RWPE1 (cell line): ENCODE data around the gene BDKRB2.
A peak's percentile ranks its signal among the peaks of the same experiment; 100 is the strongest.

Experiments
- CTCF ChIA-PET: fragments of 350-600 bp; sonication (Branson Sonifier 250); formaldehyde crosslinking; extraction: SDS; loops from one replicate; lab custom pipeline; 2021; lab: Yijun Ruan, JAX
- POLR2A ChIA-PET: fragments of 400-600 bp; formaldehyde crosslinking; extraction: SDS; loops from one replicate; lab custom pipeline; 2020; ENCODE audit warnings: antibody characterized with exemption; ENCODE audit not compliant: low non-redundant PET; lab: Yijun Ruan, JAX
- DNase-seq: peaks from one replicate; pipeline ENCODE4 v3.0.0; 2012; ENCODE audit warnings: low spot score
- H3K27ac ChIP-seq: fragments of 450-650 bp; 2 replicates; pipeline ENCODE4 v1.5.1; 2017
- TF ChIP-seq, protein P1 (sequence below): fragments of 450-650 bp; conservative IDR thresholded peaks from 2 replicates; pipeline ENCODE4 v1.5.1; 2017; ENCODE audit warnings: low read depth, mild to moderate bottlenecking

Gene BDKRB2

DNA sequence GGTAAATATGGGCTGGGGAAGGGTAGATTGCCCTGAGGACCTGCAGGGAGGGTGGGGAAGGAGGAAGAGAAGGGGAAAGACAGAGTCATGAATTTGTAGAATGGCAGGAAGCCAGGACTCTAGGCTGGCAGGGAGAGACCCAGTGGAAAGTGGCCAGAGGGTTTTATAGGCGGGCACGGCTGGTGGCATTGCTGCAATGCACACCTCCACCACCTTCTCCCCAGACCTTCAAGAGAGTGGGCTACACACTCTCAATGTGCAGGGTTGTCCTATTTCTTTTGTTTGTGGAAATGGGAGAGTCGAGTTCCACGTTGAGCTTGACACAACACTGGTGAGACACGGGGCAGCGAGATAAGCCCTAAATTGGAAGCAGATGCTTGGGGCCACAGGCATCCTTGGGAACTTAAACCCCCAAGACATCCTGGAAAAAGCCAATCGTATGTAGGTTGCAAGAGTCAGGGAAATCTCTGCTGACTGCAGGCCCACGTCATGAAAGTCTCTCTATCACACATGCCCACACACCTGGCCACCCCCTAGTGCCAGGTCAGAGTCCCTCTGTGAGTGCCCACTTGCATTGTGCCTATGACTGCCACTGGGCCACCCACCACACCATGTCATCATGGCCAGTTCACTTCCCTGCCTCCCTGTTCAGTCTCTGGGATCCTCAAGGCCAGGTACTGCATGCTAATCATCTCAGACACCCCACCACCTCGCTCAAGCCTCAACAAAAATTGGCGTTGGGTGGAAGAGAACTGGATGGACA is 38.0 kb upstream of the BDKRB2 start:
- ChIA-PET POLR2A (no interaction called here), CTCF (interaction anchor here (0.7 kb wide), 1 partner anchor 26 kb away, joined by 3 read pairs; no protein-coding TSS in a partner anchor)
- DNase-seq, result no peak
- no peak overlapping the region for H3K27ac ChIP-seq
- TF ChIP-seq, protein P1, sequence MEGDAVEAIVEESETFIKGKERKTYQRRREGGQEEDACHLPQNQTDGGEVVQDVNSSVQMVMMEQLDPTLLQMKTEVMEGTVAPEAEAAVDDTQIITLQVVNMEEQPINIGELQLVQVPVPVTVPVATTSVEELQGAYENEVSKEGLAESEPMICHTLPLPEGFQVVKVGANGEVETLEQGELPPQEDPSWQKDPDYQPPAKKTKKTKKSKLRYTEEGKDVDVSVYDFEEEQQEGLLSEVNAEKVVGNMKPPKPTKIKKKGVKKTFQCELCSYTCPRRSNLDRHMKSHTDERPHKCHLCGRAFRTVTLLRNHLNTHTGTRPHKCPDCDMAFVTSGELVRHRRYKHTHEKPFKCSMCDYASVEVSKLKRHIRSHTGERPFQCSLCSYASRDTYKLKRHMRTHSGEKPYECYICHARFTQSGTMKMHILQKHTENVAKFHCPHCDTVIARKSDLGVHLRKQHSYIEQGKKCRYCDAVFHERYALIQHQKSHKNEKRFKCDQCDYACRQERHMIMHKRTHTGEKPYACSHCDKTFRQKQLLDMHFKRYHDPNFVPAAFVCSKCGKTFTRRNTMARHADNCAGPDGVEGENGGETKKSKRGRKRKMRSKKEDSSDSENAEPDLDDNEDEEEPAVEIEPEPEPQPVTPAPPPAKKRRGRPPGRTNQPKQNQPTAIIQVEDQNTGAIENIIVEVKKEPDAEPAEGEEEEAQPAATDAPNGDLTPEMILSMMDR, result no peak

GRCh38 chr14:96167224-96168148 is 37.2 kb upstream of the BDKRB2 start:
- H3K27ac ChIP-seq, result no peak overlapping the region
- peak; percentile 72 for DNase-seq
- CTCF ChIA-PET, result no interaction called here
- TF ChIP-seq, protein P1, result no peak
- POLR2A ChIA-PET, result no interaction called here

DNA sequence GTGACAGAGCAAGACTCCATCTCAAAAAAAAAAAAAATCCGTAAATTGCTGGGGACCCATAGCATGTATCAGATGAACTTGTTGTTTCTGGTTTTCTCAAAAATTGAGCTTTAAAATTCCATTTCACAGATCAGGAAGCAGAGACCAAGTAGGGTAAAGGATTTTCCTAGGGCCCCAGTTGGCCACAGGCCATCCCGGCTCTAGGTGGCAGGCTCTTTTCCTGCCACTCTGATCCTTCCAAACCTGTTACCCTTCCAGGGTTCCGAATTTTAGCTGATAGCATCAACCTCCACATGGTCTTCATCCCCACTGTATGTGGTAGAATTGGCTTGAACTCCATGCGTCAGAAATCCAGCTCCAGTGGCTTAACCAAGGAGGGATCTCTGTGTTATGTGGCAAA is 36.1 kb upstream of the BDKRB2 start:
- no peak for DNase-seq
- TF ChIP-seq, protein P1, result no peak
- ChIA-PET POLR2A (no interaction called here), CTCF (interaction anchor here (0.6 kb wide), 2 partner anchors 15 to 132 kb away, joined by 3 read pairs; no protein-coding TSS in a partner anchor)
- H3K27ac ChIP-seq, result no peak overlapping the region

DNA sequence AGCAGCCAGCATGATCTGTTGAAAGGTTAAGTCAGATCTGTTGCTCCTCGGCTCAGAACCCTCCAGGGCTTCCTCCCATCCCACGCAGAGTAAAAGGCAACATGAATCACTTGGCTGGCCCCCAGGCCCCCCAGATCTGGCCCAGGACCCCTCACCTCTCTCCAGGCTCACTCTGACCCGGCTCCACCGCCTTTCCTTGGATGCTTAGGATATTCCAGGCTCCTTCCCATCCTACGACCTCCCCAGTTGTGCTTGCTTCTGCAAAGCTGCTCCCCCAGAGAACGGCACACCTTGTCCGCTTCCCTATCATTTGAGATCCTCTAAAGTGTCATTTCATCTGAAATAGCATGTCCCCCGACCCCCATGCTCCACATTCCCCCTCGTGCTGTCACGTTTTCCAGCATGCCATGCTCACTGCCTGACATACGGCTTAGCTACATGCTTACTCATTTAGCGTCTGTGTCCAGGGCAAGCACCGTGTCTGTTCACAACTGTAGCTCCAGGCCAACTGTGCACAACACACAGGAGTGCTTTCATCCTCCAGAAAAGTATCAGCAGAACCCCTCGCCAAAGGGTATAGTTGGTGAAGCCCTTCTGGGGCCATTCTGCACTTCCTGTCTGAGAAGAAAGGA is 33.6 kb upstream of the BDKRB2 start:
- CTCF ChIA-PET, result no interaction called here
- H3K27ac ChIP-seq, result no peak overlapping the region
- TF ChIP-seq, protein P1, result no peak
- no peak for DNase-seq
- POLR2A ChIA-PET, result no interaction called here

DNA sequence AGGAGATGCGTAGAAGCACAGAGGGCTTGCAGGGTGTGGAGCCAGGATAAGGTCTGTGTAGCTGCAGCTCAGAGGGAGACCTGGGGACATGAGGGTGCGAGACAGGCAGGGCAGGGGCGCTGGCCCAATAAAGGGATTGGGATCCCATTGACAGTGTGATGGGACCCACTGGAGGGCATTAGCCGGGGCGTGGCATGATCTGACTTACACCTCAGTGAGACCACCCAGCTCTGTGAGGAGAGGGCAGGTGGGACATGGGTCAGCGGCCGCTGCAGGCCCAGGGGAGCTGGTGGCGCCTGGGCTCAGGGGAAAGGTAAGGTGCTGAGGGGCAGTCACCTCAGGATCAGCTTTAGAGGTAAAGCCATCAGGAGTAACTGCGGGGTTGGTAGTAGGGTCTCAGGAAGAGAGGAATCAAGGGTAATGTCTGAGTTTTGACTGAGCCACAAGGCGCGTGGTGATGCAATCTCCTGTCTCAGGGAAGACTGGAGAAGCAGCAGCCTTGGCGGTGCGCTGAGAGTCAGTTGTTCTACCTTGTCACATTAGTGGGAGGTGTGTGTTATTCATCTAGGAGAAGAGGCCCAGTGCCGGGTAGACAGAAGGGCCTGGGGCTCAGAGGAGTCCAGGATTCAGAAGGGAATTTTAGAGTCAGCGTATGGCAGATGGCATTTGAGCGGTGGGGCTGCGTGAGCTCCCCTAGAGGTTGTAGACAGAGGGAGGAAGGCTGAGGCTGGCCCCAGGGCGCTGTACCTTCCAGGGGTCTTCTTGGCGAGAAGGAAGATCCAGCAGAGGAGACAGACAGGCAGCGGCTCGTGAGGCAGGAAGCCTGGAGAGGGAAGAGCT is 30.8 kb upstream of the BDKRB2 start:
- TF ChIP-seq, protein P1, result no peak
- ChIA-PET CTCF (no interaction called here), POLR2A (no interaction called here)
- no peak for DNase-seq
- no peak overlapping the region for H3K27ac ChIP-seq
